Mucosa of stomach (tissue), 1 donor: ENCODE measurements around the gene SDHAF2.

ENCODE experiments used
- H3K27me3 ChIP-seq: one replicate; pipeline ENCODE4 v1.7.0; 2013; ENCODE audit warnings: mild to moderate bottlenecking, low read length; ENCODE audit not compliant: control insufficient read depth, insufficient read depth
- H3K36me3 ChIP-seq: one replicate; pipeline ENCODE4 v1.7.0; 2013; ENCODE audit warnings: low read length; ENCODE audit not compliant: control insufficient read depth, insufficient read depth
- H3K4me1 ChIP-seq: one replicate; pipeline ENCODE4 v1.7.0; 2013; ENCODE audit warnings: mild to moderate bottlenecking, low read length; ENCODE audit not compliant: control insufficient read depth, insufficient read depth
- H3K4me3 ChIP-seq: one replicate; pipeline ENCODE4 v1.7.0; 2013; ENCODE audit warnings: low read length
- H3K9ac ChIP-seq: one replicate; pipeline ENCODE4 v1.7.0; 2013; ENCODE audit warnings: mild to moderate bottlenecking, low read length, moderate library complexity
- H3K9me3 ChIP-seq: one replicate; pipeline ENCODE4 v1.7.0; 2013; ENCODE audit warnings: mild to moderate bottlenecking, low read length, moderate library complexity; ENCODE audit not compliant: control insufficient read depth
- donor health status: Pancreatic carcinoma.

SDHAF2 gene

DNA sequence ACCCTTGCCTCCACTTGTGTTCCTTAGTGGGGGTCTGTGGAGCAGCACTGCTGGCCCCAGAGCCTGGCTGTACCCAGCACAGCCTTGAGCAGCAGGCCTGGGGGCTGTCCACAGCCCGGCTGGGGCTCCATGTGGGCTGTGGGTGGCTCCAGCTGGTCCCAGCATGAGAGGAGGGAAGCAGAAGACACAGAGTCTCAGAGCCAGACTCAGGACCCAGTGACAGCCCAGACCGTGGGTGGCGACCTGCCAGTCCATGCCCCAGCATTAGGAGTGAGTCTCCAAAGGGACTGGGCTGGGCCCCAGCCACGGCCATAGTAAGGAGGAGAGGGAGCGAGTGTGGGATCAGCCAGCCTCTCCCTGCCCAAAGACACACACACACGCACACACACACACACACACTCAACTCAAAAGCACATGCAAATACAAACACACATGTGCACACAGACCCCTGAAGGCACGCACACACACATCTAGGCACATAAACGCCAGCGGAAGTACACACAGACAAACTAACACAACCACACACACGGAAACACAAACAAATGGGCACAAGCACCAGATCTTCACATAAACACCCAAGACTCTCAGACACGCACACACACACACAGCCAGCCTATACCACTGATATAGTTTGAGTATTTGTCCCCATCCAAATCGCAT is 61.9 kb downstream of the SDHAF2 start:
- Histone ChIP-seq H3K9me3 (no peaks in the 10 kb centered on the region), H3K36me3 (no peaks in the 10 kb centered on the region), H3K4me3 (no peak overlapping the region), H3K9ac (no peak overlapping the region), H3K27me3 (peaks cover 23% of the 10 kb centered on the region), H3K4me1 (peaks cover 13% of the 10 kb centered on the region)

DNA sequence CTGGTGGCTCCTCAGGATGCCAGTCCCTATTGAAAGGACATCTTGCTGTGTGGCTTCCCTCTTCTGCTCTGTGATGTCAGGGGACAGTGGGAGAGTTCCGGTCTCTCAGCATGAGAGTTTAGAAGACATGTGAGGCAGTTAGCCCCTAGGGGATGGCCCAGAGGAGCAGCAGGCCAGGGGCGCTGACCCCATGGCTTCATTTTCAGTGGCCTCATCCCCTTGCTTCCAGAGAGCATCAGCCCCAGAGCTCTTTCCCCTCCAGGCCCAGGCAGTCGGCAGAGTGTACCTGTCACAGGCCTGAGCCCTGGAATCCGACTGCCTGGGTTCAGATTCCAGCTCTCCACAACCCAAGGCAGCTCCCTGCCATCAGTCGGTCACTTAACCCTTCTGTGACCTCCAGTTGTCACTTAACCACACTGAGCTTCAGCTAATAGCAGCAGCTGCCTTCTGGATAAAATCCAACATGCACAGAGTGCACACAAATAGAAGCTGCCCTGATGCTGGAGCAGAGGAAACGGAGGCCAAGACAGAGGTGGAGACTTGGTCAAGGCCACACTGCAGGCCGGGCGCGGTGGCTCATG is 64.5 kb downstream of the SDHAF2 start:
- Histone ChIP-seq H3K27me3 (peaks cover 13% of the 10 kb centered on the region), H3K4me1 (peaks cover 8% of the 10 kb centered on the region), H3K36me3 (no peaks in the 10 kb centered on the region), H3K4me3 (no peak overlapping the region), H3K9me3 (no peaks in the 10 kb centered on the region), H3K9ac (no peak overlapping the region)

DNA sequence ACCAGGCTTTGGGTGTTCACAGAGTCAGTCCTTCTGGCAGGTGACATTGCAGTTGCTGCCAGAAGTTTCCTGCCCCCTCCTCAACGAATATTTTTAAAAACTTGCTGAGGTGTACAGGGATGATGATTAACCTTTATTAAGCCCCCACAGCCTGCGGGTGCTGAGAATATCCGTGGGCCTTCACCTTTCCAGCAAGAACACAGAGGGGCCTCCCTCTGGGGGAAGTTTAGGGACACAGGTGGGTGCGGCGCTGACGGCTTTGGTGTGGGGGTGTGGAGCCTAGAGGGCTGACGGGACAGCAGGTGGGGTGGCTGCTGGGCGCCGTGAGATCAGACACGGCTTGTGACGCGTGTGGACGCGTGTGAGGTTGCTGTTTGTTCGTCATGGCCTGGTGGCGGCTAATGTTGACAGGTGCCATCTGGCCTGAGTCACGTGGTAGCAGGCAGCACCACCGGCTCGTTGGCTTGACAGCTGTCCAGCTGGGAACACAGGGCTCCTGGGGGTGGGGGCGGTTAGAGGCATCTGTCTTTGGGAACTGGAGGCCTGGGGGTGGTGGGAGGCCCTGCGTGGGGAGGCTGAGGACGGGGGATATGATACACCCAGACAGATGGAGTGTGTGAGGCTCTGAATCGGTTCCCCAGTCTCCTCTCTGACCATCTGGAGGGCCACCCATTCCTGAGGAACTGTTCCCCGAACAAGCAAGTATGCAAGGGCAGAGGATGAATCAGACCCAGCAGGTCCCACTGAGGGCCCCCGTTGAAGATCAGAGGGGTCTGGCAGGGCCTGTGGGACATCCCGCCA is 66.1 kb downstream of the SDHAF2 start:
- H3K27me3 ChIP-seq: peaks cover 4% of the 10 kb centered on the region
- H3K4me1 ChIP-seq: no peaks in the 10 kb centered on the region
- H3K9me3 ChIP-seq: no peaks in the 10 kb centered on the region
- H3K4me3 ChIP-seq: no peak overlapping the region
- no peaks in the 10 kb centered on the region for H3K36me3 ChIP-seq
- H3K9ac ChIP-seq: no peak overlapping the region
